OCI-LY7 (cell line): ENCODE data around the gene FARP2. TPM values are rescaled to one million over a fixed set of nuclear protein-coding genes. Genes with fewer than 3 reads are reported as not detected.

ENCODE experiments used
- BruUV-seq: library from RNA; stranded (reverse); fragments of 400-500 nt; replicated peaks from 2 replicates; lab custom pipeline; 2021; lab: Mats Ljungman, UMichigan
- CTCF ChIA-PET: fragments of 300-600 bp; sonication (Branson Sonifier 250); formaldehyde crosslinking; loops from one replicate; lab custom pipeline; 2022; ENCODE audit warnings: antibody characterized with exemption; ENCODE audit not compliant: unreplicated experiment; lab: Charles Lee
- POLR2A ChIA-PET: fragments of 300-600 bp; sonication (Branson Sonifier 250); formaldehyde crosslinking; loops from one replicate; lab custom pipeline; 2022; ENCODE audit warnings: antibody characterized with exemption; lab: Charles Lee
- DNase-seq: peaks from one replicate; pipeline ENCODE4 v3.0.0-alpha.2; 2015; ENCODE audit warnings: low spot score
- H2AFZ ChIP-seq: fragments of 200-600 bp; sonication (generic), shearing (Covaris generic); 2 replicates; pipeline ENCODE4 v1.6.1; 2014; ENCODE audit warnings: mild to moderate bottlenecking, antibody characterized with exemption, low read length, moderate library complexity
- H3K27ac ChIP-seq: fragments of 200-600 bp; sonication (generic); 2 replicates; pipeline ENCODE4 v1.5.1; 2014; ENCODE audit warnings: mixed run types, low read depth, mild to moderate bottlenecking, moderate library complexity, low read length, inconsistent platforms; ENCODE audit not compliant: poor library complexity, severe bottlenecking
- H3K36me3 ChIP-seq: fragments of 200-600 bp; sonication (generic); 2 replicates; pipeline ENCODE4 v1.6.1; 2014; ENCODE audit warnings: mild to moderate bottlenecking, antibody characterized with exemption, low read length, moderate library complexity, mixed read lengths; ENCODE audit not compliant: insufficient read depth
- H3K4me1 ChIP-seq: fragments of 200-600 bp; sonication (generic); 2 replicates; pipeline ENCODE4 v1.5.1; 2014; ENCODE audit warnings: mild to moderate bottlenecking, low read length; ENCODE audit not compliant: insufficient read depth, poor library complexity, severe bottlenecking
- H3K4me2 ChIP-seq: fragments of 200-600 bp; sonication (generic); 2 replicates; pipeline ENCODE4 v1.6.1; 2014; ENCODE audit warnings: mild to moderate bottlenecking, low read length
- H3K4me3 ChIP-seq: fragments of 200-600 bp; sonication (generic); 2 replicates; pipeline ENCODE4 v1.5.1; 2014; ENCODE audit warnings: mild to moderate bottlenecking, low read depth, low read length; ENCODE audit not compliant: poor library complexity, severe bottlenecking
- H3K79me2 ChIP-seq: fragments of 200-600 bp; sonication (generic); 2 replicates; pipeline ENCODE4 v1.6.1; 2016; ENCODE audit warnings: low read depth, mild to moderate bottlenecking, low read length, moderate library complexity, mixed read lengths; ENCODE audit not compliant: insufficient read depth
- H3K9me2 ChIP-seq: fragments of 200-600 bp; sonication (generic); 2 replicates; pipeline ENCODE4 v1.6.1; 2016; ENCODE audit warnings: mild to moderate bottlenecking, low read length, mixed read lengths; ENCODE audit not compliant: insufficient read depth
- H3K9me3 ChIP-seq: fragments of 200-600 bp; sonication (generic); 2 replicates; pipeline ENCODE4 v1.6.1; 2014; ENCODE audit warnings: mild to moderate bottlenecking, mixed run types, low read length, mixed read lengths
- H4K20me1 ChIP-seq: fragments of 200-600 bp; sonication (generic); 2 replicates; pipeline ENCODE4 v1.6.1; 2014; ENCODE audit warnings: mild to moderate bottlenecking, antibody characterized with exemption, low read length, moderate library complexity, mixed read lengths; ENCODE audit not compliant: insufficient read depth
- EZH2phosphoT487 ChIP-seq: fragments of 200-600 bp; sonication (generic); IDR thresholded peaks from 2 replicates; pipeline ENCODE4 v1.6.1; 2018; ENCODE audit warnings: low read depth, borderline replicate concordance, mild to moderate bottlenecking, mixed run types, antibody characterized with exemption, low read length, moderate library complexity, mixed read lengths
- intact Hi-C: fragments of 100-400 bp; cut with micrococcal nuclease; formaldehyde crosslinking; loops from one replicate; pipeline ENCODE4 v1.10.0; 2022; ENCODE audit not compliant: unreplicated experiment
- total RNA-seq, 2 experiments: library from RNA; depleted of rRNA in 1 of 2; stranded (reverse); fragments of >200 nt in 1 of 2; shearing (Covaris generic) in 1 of 2; gene quantifications; 2 replicates each; pipeline ENCODE4 v1.2.3, GENCODE V29; 2014 to 2022
- TF ChIP-seq, protein P1 (sequence below): fragments of 200-600 bp; sonication (generic); conservative IDR thresholded peaks from 2 replicates; pipeline ENCODE4 v1.5.1; 2014; ENCODE audit warnings: mild to moderate bottlenecking, antibody characterized with exemption, low read length, moderate library complexity, mixed read lengths

Gene FARP2
- total RNA-seq, 2 experiments from 2014 or later = 33.6 to 52.7 TPM

DNA sequence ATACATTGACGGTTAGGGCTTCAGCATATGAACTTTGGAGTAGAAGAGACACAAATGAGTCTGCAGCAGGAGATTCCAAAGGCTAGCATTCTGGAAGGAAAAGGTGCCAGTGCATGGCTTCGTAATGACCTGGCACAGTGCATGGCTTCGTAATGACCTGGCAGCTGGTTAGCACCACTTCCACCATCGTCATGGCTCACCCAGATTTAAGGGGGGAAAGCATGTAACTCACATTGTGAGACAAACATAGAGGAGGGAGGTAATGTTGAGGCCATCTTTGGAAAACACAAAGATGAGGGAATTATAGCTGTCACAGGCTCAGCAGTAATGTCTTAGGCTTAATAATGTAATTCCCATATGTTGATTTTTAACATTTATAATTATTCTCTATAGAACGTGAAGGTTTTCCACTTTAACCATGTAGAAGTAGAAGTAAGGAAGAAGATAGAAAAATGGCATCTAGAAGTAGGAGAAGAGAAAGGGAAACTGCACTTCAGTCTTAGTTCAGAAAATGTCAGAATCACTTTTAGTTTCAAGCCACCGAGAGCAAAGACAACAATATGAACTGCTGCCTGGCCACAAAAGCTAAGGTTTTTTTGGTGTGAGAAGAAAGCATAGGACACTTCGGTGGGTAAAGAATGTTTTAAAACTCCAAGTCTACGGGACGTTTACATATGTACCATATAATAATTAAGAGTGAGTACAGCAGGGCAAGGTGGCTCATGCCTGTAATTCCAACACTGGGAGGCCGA is 159.1 kb downstream of the FARP2 start:
- Histone ChIP-seq H3K4me3 (no peak overlapping the region), H3K36me3 (no peaks in the 10 kb centered on the region), H3K27ac (no peak overlapping the region), H3K4me2 (no peak overlapping the region), H2AFZ (0 out of 2 replicates have a peak overlapping the region, but pooled peaks have one; percentile 32), H4K20me1 (no peaks in the 10 kb centered on the region), H3K9me3 (no peaks in the 10 kb centered on the region), H3K9me2 (no peaks in the 10 kb centered on the region), H3K79me2 (no peaks in the 10 kb centered on the region), H3K4me1 (no peaks in the 10 kb centered on the region)
- no peak for TF ChIP-seq EZH2phosphoT487
- TF ChIP-seq, protein P1, sequence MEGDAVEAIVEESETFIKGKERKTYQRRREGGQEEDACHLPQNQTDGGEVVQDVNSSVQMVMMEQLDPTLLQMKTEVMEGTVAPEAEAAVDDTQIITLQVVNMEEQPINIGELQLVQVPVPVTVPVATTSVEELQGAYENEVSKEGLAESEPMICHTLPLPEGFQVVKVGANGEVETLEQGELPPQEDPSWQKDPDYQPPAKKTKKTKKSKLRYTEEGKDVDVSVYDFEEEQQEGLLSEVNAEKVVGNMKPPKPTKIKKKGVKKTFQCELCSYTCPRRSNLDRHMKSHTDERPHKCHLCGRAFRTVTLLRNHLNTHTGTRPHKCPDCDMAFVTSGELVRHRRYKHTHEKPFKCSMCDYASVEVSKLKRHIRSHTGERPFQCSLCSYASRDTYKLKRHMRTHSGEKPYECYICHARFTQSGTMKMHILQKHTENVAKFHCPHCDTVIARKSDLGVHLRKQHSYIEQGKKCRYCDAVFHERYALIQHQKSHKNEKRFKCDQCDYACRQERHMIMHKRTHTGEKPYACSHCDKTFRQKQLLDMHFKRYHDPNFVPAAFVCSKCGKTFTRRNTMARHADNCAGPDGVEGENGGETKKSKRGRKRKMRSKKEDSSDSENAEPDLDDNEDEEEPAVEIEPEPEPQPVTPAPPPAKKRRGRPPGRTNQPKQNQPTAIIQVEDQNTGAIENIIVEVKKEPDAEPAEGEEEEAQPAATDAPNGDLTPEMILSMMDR = no peak
- intact Hi-C loops = no loop called here
- DNase-seq = no peak
- ChIA-PET POLR2A (interaction anchor here (0.6 to 0.7 kb wide), 2 partner anchors 492 to 549 kb away, joined by 3 to 7 read pairs; no protein-coding TSS in a partner anchor), CTCF (no interaction called here)
- BruUV-seq = no TSS peak

DNA sequence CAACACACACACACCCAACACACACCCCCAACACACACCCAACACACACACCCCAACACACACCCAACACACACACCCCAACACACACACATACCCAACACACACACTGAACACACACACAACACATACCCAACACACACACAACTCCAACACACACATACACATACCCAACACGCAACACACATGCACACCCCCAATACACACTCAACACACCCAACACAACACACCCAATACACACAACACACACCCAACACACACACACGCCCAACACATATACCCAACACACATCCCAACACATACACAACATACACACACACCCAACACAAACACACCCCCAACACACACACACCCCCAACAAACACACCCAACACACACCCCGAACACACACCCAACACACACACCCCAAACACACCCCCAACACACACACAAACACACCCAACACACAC is 160.5 kb downstream of the FARP2 start:
- H4K20me1 ChIP-seq = no peaks in the 10 kb centered on the region
- intact Hi-C loops = no loop called here
- TF ChIP-seq, protein P1 = no peak
- no peak for TF ChIP-seq EZH2phosphoT487
- H3K36me3 ChIP-seq = no peaks in the 10 kb centered on the region
- no peak overlapping the region for H3K27ac ChIP-seq
- ChIA-PET CTCF (no interaction called here), POLR2A (no interaction called here)
- no peaks in the 10 kb centered on the region for H3K9me3 ChIP-seq
- no TSS peak for BruUV-seq
- H2AFZ ChIP-seq = no peak overlapping the region
- no peak overlapping the region for H3K4me3 ChIP-seq
- no peak overlapping the region for H3K4me2 ChIP-seq
- no peaks in the 10 kb centered on the region for H3K4me1 ChIP-seq
- H3K9me2 ChIP-seq = no peaks in the 10 kb centered on the region
- no peak for DNase-seq
- H3K79me2 ChIP-seq = no peaks in the 10 kb centered on the region

DNA sequence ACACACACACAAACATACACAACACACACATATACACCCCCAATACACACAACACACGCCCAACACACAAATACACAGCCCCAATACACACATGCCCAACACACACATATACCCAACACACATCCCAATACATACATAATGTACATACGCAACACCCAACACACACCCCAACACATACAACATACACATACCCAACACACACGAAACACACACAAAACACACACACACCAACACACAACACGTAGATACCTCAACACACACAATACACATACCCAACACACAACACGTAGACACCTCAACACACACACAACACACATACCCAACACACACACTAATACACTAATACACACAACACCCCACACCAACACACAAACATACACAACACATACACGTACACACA is 161.2 kb downstream of the FARP2 start:
- BruUV-seq = no TSS peak
- Histone ChIP-seq H3K36me3 (no peaks in the 10 kb centered on the region), H4K20me1 (no peaks in the 10 kb centered on the region), H3K4me3 (no peak overlapping the region), H2AFZ (no peak overlapping the region), H3K4me1 (no peaks in the 10 kb centered on the region), H3K27ac (no peak overlapping the region), H3K9me3 (no peaks in the 10 kb centered on the region), H3K9me2 (no peaks in the 10 kb centered on the region), H3K79me2 (no peaks in the 10 kb centered on the region), H3K4me2 (no peak overlapping the region)
- intact Hi-C loops = no loop called here
- POLR2A ChIA-PET = no interaction called here
- CTCF ChIA-PET = no interaction called here
- TF ChIP-seq, protein P1 = no peak
- TF ChIP-seq EZH2phosphoT487 = no peak
- no peak for DNase-seq
